NCI-H2196 (cell line): ENCODE data around the gene TMOD1.
"Not testable (repeated sequence)": the region's sequence is repeated elsewhere in the genome, so short reads cannot be mapped to it uniquely, and the experiment has no call there.

ENCODE experiments used
- DNase-seq: peaks from one replicate; lab custom pipeline; 2025; ENCODE audit not compliant: unreplicated experiment; lab: John Stamatoyannopoulos, UW

The TMOD1 gene

DNA sequence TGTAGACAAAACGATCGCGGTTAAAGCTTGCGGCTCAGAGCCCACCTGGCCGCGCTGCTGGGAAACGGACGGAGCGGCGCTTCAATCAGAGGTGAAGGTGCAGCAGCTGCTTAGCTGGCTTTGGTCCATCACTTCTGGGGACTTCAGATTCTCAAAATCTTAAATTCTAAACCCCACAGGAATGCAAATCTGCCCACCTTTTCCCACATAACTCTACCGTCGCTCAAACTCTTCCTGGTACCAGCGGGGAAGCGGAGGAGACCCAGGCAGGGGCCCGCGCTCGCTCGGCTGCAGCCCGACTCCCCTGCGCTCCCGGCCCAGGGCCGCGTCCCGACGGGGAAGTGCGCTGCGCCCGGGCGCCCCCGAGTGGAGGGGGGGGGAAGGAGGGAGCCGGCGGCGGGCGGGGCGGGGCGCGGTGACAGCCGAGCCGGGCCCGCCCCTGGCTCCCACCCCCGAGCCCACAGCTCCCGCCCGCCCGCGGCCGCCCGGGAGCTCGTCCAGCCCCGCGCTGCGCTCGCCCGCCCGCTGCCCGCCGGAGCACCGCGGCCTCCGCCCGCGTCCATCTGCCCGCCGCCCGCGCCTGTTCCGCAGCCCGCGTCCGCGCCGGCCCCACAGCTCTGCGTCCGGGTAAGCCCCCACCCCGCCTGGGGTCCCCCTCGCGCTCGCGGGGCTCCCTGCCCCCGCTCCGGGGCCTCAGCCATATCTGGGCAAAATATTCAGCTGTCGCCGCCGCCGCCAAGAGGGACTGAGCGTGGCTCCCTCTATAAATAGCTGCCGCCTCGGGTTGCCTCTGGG, at the start of gene TMOD1:
Gene TMOD1, plus strand, starts transcription at position 490 of the 795 bp plus-strand sequence. CDS start 22,523 bp downstream, outside the sequence.
- peak; percentile 77 for DNase-seq

DNA sequence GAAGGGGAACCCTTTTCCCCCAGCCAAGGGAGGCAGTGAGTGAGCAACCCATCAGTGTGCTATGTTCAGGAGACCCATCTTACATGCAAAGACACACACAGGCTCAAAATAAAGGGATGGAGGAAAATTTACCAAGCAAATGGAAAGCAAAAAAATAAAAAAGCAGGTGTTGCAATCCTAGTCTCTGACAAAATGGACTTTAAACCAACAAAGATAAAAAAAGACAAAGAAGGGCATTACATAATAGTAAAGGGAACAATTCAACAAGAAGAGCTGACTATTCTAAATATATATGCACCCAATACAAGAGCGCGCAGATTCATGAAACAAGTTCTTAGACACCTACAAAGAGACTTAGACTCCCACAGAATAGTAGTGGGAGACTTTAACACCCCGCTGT, 47.9 kb upstream of the TMOD1 start:
- not testable (repeated sequence) for DNase-seq

DNA sequence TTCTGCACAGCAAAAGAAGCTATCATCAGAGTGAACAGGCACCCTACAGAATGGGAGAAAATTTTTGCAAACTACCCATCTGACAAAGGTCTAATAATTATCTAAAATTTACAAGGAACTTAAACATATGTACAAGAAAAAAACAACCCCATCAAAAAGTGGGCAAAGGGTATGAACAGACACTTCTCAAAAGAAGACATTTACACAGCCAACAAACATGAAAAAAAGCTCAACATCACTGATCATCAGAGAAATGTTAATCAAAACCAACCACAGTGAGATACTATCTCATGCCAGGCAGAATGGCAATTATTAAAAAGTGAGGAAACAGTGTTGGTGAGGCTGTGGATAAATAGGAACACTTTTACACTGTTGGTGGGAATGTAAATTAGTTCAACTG, 44.6 kb upstream of the TMOD1 start:
- not testable (repeated sequence) for DNase-seq

DNA sequence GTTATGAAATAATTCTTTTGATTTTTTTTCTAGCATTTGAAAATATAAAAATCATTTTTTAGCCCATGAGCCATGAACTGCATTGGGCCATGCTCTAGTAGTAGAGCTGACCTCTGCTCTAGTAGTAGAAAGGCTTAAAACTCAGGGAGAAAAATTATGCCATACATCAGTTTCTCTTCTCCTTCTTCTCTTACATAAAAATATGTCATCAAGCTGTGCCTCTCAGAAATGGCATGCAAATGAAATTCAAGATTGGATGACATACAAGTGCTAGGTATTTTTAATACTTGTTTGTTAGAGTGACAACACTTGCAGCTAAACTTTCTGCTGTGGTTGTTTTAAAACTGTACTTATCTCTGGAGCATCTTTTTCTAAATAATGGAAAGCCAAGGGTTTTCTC, 42.1 kb upstream of the TMOD1 start:
- no peak for DNase-seq

DNA sequence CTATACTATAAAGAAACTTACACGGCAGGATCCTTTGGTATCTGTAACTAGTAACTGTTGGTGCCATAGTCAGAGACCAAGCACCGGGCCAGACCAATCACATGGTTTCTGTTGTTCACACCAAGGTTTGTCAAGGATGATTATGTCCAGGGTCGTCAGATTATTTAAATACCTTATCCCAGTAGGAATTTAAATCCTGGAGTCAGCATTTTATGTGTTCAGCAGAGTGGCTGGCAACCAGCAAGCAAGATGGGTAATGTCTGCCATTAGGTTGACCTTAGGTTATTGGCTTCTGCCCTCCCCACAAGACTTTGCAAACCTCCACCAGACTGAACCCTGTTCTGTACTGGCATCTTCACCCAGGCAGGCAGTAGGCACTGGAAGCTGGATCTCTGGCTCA, 39.3 kb upstream of the TMOD1 start:
- DNase-seq, result no peak

DNA sequence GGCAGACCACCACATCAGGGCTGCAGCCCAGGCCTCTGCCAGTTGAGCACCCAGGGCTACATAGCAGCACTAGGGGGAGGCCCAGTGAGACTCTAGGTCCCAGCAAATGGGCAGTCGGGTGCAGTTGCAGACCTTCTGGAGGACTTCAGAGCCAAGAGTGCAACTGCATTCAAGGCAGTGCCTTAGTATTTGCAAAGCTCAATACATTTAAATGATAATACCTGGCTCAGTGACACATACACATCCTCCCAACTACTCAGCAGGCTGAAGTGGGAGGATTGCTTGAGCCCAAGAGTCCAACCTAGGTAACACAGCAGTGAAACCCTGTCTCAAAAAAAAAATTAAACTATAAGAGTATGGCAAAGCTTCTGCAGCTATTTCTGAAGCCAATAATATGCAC, 38.6 kb upstream of the TMOD1 start:
- DNase-seq, result no peak

DNA sequence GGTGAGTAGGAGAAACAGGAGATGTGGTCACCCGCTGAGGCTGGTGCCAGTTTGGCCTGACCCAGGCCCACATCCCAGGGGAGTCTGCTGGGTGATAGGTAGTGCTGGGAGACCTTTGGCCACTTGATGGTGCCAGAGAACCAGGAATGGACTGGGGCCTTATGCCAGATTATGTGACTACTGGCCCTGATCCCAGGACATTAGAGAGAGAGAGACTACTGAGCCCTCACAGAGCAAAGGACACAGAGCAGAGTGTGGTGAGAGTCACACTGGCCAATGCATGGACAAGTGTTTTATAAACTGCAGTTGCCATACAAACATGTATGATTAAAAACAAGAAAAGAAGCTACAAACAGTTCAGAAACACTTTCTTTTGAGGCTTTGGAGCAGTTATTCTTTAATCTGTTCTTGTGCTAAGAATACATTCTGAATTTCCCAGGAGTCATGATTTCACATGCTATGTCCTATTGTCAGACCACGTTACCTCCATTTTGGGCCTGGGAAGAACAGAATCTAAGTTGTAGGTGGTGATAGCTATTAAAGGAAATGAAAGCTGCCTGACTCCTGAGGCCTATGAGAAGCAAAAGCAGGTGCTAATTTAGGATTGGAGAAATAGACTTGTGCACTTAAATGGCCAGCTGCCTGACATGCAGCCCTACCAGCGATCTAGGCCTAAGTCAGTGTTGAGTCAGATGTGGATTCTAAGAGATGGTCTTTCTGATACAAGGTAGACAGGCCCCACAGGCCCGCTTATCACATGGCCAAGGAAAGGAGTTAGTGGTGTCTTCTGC, 32.6 kb upstream of the TMOD1 start:
- peak; percentile 68 for DNase-seq

DNA sequence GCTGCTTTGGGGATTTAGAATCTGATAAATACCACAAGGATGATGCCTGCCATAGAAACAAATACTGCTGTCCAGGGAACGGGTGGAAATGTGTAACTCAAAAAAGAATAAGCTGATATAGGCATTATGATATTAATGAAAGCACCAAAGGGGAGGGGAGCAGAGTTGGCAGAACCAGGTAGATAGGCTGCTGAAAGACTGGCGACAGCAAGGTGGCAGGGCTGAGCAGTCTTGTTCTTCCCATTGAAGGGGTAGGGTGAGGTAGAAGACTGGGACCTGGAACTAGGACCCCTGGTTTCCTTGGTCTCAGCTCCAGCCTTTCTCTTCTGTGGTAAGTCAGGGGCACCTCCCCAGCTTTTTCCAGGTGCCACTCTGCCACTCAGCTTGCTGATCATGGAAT, 31.4 kb upstream of the TMOD1 start:
- no peak for DNase-seq

DNA sequence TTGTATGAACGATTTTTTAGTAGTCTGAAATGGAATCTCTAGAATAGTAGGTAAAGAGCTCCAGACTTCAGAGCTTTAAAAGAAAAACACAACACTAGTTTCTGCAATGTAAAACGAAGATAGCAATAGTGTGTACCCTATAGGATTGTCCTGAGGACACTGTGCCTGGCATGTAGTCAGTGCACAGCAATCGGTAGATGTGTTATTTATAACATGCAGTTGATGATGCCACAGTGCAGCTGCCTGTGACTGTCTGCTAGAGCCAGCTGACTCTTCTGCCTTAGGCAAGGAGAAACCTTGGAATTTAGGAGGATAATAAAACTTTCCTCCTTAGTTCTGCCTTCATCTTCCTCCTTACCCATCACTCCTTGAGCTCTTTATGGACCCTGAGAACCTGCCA, 27.7 kb upstream of the TMOD1 start:
- no peak for DNase-seq

DNA sequence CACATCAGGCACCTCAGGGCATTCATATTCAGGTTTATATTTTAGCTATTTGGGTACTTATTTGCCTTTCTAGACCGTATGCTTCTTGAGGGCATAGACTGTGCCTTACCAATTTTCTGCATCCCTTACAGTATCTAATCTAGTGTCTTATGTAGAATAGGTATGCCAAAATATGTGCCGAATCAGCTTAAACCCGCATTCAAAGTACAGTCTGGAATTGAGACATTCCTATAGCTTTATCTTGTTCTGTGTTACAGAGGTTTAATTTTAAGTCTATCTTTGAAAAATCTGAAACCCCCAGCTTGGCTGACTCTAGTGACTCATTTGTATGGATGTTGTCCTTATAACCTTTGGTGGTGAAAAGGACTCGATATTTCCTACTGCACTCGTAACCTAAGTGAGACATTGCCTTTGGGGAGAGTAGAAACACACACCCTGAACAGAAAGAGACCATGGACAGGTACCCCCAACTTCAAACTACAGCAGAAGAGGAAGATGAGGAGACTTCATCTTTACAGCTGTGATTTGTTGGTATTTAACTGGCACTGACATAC, 27.0 kb upstream of the TMOD1 start:
- DNase-seq, result no peak

DNA sequence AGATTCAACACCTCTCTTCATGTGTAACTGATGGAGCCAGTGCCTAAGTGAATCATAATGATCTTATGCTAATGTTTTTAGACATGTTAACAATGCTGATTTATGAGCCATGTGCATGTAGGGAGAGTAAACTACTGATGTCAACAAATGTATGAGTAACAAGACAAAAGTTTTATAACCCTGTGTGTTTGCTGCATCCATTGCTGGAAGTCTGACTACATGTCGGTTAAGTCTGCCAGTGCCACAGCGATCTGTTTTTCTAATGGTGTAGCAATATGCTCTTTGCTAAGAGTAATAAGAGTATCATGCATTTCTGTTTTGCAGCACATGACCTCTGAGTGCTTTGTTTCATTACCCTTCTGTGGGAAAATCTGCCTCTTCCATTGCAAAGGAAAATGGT, 26.4 kb upstream of the TMOD1 start:
- DNase-seq, result no peak

DNA sequence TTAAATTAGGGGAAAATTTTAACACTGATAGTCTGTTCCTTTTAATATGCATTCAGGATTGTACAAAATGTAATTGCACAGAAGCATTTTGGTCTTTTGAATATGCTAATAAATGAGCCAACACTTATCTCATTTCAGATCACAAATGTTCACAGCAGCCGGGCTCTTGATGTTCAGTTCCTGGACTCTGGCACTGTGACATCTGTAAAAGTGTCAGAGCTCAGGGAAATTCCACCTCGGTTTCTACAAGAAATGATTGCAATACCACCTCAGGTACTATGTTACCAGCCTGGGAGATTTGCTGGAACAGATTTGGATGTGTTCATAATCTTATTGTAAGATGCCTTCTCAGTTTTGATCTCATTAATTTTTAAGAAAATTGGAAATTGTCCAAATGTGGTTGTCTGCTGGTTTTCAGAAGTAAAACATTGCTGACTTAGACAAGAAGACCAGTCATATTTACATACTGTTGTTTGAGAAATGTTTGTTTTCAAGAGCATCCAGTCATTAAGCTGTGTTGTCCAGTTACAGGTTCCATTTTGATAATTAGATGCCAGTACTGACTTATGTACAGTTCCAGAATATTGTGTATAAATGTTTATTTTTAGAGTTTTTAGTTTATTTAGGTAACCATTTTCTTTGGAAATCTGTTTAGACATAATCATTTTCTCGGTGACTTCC, 23.0 kb upstream of the TMOD1 start:
- DNase-seq, result no peak

DNA sequence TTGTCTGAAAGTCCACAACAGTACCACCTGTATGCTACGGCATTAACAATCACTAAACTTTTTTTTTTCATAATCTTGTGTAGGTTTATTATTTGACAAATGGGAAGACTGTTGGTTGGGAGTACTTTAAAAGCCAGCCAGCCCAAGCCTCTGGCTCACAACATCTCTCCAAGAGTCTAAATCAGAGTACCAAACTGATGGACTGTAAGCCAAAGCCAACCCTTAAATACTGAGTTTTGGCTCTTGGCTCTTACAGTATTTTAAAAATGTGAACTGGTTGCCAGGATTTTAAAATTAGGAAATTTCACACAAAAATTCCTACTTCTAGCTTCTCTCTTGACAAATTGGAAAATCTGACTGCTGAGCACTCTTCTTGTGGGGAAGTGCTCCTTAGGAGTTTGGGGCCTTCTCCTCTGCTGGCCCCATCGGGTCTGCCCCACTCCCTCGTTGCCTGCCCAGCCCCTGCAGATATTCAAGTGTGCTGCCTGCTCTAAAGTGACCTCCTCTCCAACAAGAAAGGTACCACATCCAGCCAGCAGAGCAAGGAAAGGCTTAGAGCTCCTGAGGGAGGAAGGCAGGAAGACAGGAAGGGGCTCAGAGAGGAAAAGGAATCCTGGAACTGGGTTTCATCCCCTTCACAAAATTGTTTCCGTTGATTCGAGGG, 21.8 kb upstream of the TMOD1 start:
- DNase-seq, result no peak

DNA sequence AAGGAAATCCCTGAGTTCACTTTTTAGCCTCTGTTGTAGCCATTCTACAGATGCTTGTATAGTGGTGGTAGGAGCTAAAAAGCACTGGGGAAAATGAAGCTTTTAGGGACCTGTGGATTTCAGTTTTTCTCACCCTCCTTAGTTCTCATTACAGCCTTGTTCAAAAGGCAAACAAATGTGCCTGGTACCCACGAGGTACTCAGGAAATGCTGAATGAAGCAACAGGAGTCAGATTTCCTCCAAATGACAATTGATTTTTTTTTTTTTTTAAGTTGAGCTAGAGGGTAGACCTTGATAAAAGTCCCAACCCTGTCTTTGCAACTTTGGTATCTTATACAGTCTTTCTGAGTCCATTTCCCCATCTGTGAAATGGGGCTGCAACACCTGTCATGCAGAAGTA, 21.3 kb upstream of the TMOD1 start:
- no peak for DNase-seq

DNA sequence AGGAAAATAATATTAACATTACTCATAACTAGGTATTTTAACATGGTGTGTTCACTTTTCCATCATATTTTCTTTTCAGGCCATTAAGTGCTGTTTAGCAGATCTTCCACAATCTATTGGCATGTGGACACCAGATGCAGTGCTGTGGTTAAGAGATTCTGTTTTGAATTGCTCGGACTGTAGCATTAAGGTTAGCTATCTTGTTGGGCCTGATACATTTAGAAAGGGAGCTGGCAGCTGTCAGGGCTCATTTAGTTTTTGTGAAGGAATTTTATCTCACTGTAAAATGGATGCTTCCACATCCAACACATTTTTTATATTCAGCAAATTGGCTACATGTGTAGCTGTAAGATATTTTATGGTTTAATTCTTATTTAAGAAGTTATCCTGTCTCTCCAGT, 20.7 kb upstream of the TMOD1 start:
- DNase-seq, result no peak

DNA sequence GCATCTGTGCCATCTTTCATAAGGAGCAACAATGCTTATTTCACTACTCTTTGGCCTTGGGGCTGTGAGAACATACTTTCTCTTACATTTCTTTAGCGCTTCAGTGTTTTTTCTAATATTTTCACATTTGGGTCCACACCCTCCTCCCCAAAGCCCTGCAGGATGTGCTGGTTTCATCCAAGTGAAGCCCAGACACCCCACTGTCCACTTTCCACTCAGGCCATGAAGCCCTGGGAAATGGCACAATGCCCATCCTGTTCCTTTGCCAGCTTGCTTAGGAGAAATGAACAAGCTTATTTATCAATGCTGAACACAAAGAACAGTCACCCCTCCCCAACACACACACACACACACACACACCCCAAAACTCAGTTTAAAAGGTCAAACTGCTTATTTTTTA, 17.3 kb upstream of the TMOD1 start:
- DNase-seq, result no peak

DNA sequence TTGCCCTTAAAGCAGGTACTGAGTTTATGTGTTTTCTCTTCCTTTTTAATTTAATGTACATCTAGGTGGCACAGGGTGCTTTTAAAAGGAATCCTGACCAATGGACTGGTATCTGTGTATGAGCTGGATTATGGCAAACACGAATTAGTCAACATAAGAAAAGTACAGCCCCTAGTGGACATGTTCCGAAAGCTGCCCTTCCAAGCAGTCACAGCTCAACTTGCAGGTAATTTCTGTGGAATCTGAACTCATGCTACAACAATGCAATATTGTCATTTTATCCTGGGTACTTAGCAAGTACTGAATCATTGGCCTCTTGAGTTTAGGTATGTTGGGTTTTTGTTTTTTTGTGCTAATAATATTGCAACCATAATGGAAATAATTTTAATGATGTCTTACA, 14.4 kb upstream of the TMOD1 start:
- DNase-seq, result no peak

DNA sequence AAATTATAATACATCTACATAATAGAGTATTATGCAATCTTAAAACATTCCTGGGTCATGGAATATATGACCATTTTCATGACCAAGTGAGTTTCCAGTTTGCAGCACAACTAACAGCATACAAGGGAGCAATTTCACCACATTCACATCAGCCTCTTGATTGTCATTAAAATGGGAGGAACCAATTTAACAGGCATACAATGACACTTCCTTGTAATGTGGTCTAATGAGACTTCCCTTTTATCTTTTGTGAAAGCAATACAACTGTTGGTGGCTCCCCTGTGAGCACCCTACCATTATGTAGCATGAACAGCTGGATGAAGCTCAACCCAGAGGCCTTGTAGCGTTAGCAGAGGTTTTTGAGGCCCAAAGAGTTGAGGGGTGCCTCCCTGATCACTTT, 13.6 kb upstream of the TMOD1 start:
- DNase-seq, result no peak

DNA sequence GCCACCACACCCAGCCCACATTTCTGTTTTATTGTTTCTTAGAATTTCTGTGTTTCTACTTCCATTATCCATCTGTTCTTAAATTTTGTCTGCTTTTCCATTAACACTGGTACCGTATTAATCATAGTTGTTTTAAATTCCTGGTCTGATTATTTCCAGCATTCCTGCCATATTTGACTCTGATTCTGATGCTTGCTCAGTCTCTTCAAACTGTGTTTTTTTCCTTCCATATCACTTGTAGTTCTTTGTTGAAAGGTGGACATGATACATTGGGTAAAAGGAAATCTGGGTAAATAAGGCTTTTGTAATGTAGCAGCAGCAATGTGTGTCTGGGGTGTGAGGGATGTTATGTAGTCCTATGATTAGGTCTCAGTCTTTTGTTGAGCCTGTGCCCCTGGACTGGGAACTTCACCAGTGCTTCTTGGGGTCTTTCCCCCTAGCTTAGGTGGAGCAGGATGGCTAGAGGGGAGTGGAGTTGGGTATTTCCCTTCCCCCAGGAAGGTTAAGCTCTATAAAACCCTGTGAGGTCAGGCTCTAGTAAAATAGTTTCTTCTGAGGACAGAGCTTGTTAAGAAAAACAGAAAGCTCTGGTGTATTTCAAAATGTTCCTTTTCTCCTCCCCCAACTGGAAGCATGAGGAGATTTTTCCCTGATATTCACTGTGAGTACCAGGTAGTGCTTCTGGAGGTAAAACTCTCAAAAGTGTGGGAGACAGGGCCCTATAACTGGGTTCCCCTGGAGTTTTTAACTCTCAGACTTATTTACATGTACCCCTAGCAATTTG, 10.1 kb upstream of the TMOD1 start:
- DNase-seq, result no peak
